Subcutaneous adipose tissue (tissue), 4 donors: Measurements from ENCODE around the gene RAB30. TPM values are rescaled to one million over a fixed set of nuclear protein-coding genes. Genes with fewer than 3 reads are reported as not detected.

ENCODE experiments used
- total RNA-seq, 4 donors: library from RNA; depleted of rRNA; stranded (reverse); fragments of >200 nt; gene quantifications; one replicate each; pipeline ENCODE4 v1.1.0, GENCODE V29; 2016
- TF ChIP-seq, protein P1 (sequence below): fragments of 450-650 bp; IDR thresholded peaks from one replicate; pipeline ENCODE4 v1.5.1; 2016; ENCODE audit warnings: low read depth, mild to moderate bottlenecking, control low read depth, antibody characterized with exemption, moderate library complexity

Gene RAB30
- total RNA-seq, 4 donors from 2014 or later: 18.8 to 34.1 (median 27.5) TPM

DNA sequence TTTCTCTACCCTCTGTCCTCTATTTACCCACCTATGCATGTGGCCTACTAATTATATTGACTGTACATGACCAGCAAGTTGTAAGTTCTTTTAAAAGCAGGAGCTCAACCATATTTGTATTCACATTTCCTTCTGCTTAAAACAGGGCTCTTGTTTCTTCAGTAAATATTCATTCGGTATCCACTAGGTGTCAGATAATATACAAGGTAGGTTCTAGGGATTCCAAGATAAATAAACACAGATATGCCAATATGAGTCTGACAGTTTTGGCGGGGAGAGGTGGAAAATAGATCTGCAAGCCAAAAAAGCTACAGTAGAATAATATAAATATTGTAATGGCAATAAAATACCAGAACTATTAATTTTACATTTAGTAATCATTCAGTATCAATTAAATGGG is 15.3 kb upstream of the RAB30 start:
- TF ChIP-seq, protein P1, sequence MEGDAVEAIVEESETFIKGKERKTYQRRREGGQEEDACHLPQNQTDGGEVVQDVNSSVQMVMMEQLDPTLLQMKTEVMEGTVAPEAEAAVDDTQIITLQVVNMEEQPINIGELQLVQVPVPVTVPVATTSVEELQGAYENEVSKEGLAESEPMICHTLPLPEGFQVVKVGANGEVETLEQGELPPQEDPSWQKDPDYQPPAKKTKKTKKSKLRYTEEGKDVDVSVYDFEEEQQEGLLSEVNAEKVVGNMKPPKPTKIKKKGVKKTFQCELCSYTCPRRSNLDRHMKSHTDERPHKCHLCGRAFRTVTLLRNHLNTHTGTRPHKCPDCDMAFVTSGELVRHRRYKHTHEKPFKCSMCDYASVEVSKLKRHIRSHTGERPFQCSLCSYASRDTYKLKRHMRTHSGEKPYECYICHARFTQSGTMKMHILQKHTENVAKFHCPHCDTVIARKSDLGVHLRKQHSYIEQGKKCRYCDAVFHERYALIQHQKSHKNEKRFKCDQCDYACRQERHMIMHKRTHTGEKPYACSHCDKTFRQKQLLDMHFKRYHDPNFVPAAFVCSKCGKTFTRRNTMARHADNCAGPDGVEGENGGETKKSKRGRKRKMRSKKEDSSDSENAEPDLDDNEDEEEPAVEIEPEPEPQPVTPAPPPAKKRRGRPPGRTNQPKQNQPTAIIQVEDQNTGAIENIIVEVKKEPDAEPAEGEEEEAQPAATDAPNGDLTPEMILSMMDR: no peak

DNA sequence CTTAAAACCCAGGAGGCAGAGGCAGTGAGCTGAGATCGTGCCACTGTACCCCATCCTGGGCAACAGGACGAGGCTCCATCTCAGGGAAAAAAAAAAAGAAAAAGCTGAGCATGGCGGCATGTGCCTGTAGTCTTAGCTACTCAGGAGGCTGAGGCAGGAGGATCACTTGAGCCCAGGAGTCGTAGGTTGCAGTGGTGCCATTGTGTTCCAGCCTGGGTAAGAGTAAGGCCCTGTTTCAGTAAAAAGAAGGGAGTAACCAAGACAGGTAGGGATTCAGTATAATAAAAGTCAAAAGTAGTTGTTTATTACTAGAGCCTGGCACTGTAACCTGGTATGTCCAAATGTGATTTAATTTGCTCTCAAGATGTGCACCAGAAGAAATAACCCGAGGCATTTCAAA is 8.1 kb upstream of the RAB30 start:
- TF ChIP-seq, protein P1: no peak

DNA sequence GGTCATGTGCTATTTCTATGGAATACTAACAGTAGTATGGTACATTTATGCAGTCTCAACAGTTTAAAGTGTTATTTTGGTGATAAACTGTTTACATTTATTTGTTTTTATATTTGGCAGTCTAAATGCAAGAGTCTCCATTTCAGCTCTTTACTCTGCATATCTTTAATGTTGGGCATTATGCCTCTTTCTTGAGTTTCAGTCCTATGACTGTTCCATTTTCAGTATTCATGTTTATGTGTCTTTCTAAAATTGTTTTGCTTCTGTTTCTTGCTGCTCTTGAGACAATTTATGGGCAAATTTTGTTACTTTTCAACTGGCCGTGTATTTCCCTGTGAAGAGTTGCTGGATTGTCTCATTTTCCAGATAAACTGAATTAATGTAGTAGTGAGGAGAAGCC is 6.6 kb upstream of the RAB30 start:
- TF ChIP-seq, protein P1: no peak

DNA sequence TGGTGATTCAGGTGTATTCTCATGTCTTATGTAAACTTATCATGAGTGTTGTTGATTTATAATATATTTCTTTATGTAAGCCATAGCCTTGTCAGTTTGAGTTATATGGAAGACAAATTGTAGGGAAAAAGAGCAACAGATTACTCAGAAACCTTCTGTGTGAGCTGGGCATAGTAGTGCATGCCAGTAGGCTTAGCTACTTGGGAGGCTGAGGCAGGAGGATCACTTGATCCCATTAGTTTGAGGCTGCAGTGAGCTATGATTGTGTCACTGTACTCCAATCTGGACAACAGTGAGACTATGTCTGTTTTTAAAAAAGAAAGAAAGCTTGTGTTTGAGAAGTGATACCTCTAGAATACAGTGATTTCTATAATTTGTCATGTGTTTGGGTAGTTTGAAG is 2.2 kb upstream of the RAB30 start:
- TF ChIP-seq, protein P1: no peak

DNA sequence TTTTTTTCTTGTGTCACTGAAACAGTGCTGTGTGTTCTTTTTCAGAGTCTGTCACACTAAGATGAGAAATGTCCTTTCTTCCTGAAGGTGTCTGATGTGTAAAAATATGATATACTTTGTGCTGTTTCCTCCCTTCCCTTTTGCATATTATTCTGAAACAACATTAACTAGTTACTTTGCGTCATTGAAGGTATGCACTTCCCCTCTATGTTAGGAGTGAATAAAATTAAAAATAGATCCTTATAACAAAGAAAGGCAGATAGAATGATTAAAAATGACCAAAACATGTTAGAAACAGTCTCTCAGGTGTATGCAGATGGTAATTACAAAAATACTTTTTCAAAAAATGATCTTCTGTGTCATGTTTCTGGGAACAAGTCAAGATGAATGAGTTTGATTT is 1.6 kb upstream of the RAB30 start:
- TF ChIP-seq, protein P1: no peak

DNA sequence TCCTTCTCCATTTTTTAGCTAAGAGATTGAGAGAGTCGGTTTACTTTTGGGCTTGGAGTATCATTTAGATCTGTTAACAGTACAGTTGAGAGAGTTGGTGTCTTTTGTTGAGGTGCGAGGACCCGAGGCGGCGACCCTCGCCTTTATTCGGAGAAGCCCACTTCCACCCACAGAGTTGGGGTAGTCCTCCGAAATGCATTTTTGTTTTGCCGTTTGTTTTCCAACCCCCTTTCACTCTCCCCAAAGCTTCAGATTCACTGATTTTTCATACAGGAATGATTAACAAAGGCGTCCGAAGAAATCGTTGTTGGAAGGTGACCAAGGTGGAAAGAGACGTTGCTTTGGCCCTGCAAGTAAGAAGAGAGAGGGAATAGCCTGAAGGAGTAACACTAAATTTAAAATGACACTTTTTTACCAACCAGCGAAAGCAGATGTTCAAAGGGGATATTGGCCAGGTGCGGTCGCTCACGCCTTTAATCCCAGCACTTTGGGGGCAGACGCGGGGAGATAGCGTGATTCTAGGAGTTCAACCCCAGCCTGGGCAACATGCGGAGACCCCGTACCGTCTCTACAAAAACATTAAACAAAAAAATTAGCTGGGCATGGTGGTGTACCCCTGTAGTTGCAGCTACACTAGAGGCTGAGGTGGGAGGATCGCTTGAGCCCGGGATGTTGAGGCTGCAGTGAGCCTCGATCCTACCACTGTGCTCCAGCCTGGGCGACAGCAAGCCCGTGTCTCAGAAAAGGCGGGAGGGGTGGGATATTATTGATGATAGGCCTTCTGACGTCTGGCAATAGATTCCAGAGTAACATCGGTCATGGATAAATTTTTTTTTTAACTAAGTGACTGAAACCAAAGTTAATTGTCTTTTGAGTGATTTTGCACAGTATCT is 899 bp upstream of the RAB30 start:
- TF ChIP-seq, protein P1: no peak

DNA sequence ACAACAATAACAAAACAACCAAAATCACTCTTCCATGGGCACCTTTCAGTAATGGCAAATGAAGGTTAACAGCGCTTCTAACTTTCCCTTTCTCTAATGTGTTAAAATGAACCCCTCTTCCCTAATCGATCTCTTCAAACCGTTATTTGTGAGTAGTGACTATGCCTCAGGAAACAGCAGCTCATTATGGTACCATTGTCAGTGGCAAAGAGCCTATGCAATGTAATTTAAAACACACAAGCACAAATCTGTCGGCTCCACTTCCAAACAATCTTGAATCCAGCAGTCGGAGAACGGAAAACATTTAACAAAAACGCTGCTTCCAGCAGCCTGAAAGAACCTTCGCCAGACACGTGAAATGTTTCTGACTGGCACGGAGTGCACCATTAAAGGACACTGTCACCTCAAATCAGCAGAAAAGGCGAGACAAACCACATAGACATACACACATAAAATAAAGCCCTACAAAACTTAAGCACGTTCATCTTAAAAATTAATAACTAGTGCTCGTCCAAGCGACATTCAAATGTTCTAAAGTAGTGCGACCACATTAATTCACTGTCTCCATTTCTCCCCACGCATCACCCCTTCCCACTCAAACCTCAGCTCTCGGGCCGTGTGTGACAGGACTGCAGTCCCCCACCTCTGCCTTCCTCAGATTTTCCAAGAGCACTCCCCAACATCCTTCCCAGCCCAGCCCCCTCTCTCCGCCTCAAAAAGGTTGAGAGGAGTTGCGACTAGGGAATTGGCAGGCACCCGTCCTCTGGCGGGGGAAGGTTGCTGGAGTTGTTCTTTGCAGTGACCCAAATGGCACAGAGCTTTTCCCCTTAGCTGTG is 748 bp downstream of the RAB30 start:
- TF ChIP-seq, protein P1: no peak
